WERI-Rb-1 (cell line): ENCODE data around the gene CLIC3.

Source experiments
- DNase-seq: peaks from one replicate; pipeline ENCODE4 v3.0.0-alpha.2; 2020
- H3K27ac ChIP-seq: fragments of 250-450 bp; sonication (Bioruptor Pico); 2 replicates; pipeline ENCODE4 v1.5.1; 2020; ENCODE audit warnings: mild to moderate bottlenecking, moderate library complexity
- H3K27me3 ChIP-seq: fragments of 250-450 bp; sonication (Bioruptor Pico); 2 replicates; pipeline ENCODE4 v1.5.1; 2021; ENCODE audit warnings: mild to moderate bottlenecking, low read depth, moderate library complexity; ENCODE audit not compliant: insufficient read depth, severe bottlenecking
- H3K36me3 ChIP-seq: fragments of 250-450 bp; sonication (Bioruptor Pico); 2 replicates; pipeline ENCODE4 v1.5.1; 2020; ENCODE audit warnings: mild to moderate bottlenecking, moderate library complexity
- H3K4me3 ChIP-seq: 2 replicates; pipeline ENCODE4 v1.5.1; 2011; ENCODE audit warnings: low read depth, mild to moderate bottlenecking, control low read depth, low read length
- H3K9me3 ChIP-seq: fragments of 250-450 bp; sonication (Bioruptor Pico); 2 replicates; pipeline ENCODE4 v1.5.1; 2021; ENCODE audit warnings: mild to moderate bottlenecking, moderate library complexity; ENCODE audit not compliant: severe bottlenecking
- TF ChIP-seq, protein P1 (sequence below): IDR thresholded peaks from 2 replicates; pipeline ENCODE4 v1.5.1; 2011; ENCODE audit warnings: low read depth, mild to moderate bottlenecking, control low read depth, inconsistent platforms, low read length

Gene CLIC3

DNA sequence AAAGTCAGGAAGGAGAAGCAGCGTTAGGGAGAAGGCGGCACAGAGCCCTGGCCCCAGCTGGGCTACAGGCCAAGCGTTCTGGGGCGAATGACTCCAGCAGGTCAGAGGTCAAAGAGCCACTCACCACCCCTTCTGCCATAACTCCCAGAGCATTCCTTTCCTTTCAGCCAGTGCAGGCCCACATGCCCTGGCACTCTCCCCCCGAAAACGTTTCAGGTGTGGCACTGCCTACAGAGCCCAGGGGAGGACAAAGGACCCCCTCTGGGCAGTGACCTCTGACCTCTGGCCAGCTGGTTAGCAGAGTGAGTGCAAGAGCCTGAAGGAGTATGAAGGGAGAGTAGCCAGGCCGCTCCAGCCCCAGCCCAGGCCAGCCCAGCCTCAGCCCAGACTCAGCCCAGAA lies 26.8 kb upstream of the CLIC3 start:
- Histone ChIP-seq H3K27me3 (no peaks in the 10 kb centered on the region), H3K4me3 (no peak overlapping the region), H3K27ac (no peak overlapping the region), H3K36me3 (no peaks in the 10 kb centered on the region), H3K9me3 (no peaks in the 10 kb centered on the region)
- no peak for DNase-seq
- TF ChIP-seq, protein P1, sequence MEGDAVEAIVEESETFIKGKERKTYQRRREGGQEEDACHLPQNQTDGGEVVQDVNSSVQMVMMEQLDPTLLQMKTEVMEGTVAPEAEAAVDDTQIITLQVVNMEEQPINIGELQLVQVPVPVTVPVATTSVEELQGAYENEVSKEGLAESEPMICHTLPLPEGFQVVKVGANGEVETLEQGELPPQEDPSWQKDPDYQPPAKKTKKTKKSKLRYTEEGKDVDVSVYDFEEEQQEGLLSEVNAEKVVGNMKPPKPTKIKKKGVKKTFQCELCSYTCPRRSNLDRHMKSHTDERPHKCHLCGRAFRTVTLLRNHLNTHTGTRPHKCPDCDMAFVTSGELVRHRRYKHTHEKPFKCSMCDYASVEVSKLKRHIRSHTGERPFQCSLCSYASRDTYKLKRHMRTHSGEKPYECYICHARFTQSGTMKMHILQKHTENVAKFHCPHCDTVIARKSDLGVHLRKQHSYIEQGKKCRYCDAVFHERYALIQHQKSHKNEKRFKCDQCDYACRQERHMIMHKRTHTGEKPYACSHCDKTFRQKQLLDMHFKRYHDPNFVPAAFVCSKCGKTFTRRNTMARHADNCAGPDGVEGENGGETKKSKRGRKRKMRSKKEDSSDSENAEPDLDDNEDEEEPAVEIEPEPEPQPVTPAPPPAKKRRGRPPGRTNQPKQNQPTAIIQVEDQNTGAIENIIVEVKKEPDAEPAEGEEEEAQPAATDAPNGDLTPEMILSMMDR: no peak

DNA sequence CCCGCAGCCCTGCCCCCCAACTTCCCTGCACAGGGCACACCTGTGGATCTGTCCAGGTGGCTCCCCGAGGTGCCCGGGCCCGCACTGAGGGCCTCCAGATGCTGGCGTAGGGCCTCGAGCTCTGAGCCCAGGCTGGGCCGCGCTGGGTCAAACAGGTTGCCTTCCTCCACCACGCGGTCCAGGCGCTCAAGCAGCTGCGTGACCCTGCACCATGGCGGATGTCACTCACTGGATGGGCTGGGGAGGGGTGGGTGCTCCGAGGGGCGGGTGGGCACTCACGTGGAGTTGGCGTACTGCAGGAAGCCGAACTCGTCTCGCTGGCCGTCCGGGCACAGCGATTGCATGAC lies 26.3 kb upstream of the CLIC3 start:
- TF ChIP-seq, protein P1: no peak
- H3K9me3 ChIP-seq: no peaks in the 10 kb centered on the region
- H3K4me3 ChIP-seq: no peak overlapping the region
- H3K27ac ChIP-seq: no peak overlapping the region
- H3K36me3 ChIP-seq: peaks cover 3% of the 10 kb centered on the region; the same call in 1 of the 2 replicates
- no peak for DNase-seq
- H3K27me3 ChIP-seq: no peaks in the 10 kb centered on the region

DNA sequence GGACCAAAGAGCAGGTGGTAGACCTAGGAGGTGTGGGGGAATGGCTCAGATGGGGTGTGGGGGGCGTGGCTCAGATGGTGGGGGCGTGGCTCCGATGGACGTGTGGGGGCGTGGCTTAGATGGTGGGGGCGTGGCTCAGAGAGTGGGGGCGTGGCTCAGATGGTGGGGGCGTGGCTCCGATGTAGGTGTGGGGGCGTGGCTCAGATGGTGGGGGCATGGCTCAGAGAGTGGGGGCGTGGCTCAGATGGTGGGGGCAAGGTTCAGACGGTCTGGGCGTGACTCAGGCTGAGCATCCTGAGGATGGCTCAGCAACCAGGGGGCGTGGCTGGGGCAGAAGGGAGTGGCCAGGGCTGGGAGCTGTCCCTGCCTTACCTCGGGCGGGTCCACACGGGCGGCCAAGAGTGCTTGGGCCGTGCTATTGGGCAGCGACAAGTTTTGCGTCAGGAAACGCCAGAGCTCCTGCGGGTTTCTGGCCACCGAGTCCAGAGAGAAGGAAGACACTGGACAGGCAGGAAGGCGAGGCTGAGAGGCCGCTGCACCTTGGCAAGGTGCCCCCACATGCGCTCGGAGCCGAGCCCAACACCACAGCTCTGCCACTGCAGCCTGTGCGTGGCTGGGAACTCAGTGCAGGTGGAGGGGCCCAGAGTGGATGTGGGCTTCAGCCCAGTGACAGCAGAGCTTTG lies 25.8 kb upstream of the CLIC3 start:
- no peaks in the 10 kb centered on the region for H3K9me3 ChIP-seq
- H3K36me3 ChIP-seq: peaks cover 8% of the 10 kb centered on the region
- DNase-seq: peak; percentile 84
- H3K27me3 ChIP-seq: no peaks in the 10 kb centered on the region
- H3K4me3 ChIP-seq: no peak overlapping the region
- TF ChIP-seq, protein P1: no peak
- no peak overlapping the region for H3K27ac ChIP-seq

DNA sequence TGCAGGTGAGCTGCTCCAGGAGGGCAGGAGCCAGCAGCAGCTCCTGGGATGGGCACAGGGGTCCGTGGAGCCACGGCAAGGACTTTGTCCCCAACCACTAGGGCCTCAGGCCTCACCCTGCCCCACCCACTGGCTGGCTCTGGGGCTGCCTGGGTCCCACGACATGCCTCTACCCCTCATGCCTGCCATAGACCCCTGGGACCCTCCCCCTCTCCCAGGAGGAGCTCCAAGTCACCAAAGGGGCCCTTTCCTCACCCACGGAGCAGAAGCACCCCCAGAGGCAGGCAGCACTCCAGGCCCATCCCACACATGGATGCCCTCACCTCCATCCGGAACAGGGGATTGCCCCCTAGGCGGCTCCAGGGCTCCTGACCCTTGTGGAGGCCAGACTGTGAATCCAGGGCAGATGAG lies 25.2 kb upstream of the CLIC3 start:
- Histone ChIP-seq H3K36me3 (peaks cover 13% of the 10 kb centered on the region), H3K4me3 (no peak overlapping the region), H3K27ac (no peak overlapping the region), H3K9me3 (no peaks in the 10 kb centered on the region), H3K27me3 (no peaks in the 10 kb centered on the region)
- no peak for DNase-seq
- TF ChIP-seq, protein P1: no peak

DNA sequence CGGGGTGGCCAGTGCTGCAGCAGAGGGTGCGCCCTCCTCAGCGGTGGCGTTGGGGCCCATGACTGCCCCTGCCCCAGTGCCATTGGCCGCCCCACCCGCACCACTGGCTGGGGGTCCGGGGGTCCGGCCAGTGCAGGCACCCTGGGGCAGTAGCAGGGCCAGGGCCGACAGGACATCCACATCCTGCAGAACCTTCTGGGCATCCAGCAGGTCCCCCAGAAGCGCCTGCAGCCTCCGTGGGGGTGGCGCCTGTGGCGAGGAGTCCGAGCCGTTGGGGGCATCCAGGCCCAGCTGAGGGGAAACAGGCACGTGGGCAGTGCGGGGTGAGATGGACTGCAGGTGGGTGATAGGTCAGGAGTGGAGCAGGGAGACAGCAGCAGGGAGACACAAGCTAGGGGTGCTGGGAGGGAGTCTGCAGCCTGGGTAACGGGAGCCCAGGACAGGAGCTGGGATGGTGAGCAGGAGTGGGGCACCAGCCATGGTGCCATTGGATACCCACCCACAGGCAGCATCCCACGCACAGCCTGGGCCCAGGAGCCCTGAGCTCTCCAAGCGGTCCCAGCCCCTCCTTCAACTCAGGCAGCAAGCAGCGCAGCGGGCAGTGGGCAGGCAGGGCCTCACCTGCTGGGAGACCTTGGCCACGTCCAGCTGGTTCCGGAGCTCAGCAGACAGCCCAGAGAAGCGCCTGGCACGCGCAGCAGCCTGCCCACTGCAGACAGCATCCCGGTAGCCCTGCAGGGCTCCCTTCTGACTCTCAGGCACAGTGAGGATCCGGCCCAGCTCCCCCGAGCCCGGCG lies 24.6 kb upstream of the CLIC3 start:
- no peak for DNase-seq
- no peaks in the 10 kb centered on the region for H3K9me3 ChIP-seq
- H3K27me3 ChIP-seq: no peaks in the 10 kb centered on the region
- peaks cover 19% of the 10 kb centered on the region for H3K36me3 ChIP-seq
- H3K4me3 ChIP-seq: no peak overlapping the region
- no peak overlapping the region for H3K27ac ChIP-seq
- TF ChIP-seq, protein P1: no peak
